Gastrocnemius medialis (tissue), 4 donors: ENCODE data around the gene ROPN1L.

ENCODE experiments used
- CTCF ChIP-seq, 5 experiments: fragments of 450-650 bp in 3 of 5; fragments of 200-600 bp in 2 of 5; sonication (generic) in 2 of 5; IDR thresholded peaks in 4 of 5; conservative IDR thresholded peaks in 1 of 5; 1 replicate in 4 of 5; 2 replicates in 1 of 5; pipeline ENCODE4 v1.5.1; 2016 to 2019; ENCODE audit warnings: antibody characterized with exemption in 5 of 5, mild to moderate bottlenecking in 3 of 5, moderate library complexity in 3 of 5
- POLR2A ChIP-seq, 2 donors: fragments of 450-650 bp; IDR thresholded peaks; one replicate each; pipeline ENCODE4 v1.6.1; 2017; ENCODE audit warnings: antibody characterized with exemption in 2 of 2, mild to moderate bottlenecking in 2 of 2, moderate library complexity in 2 of 2

- no peak for TF ChIP-seq CTCF (IDR thresholded peaks at IDR 0.05 in 4 of 5, conservative IDR thresholded peaks at IDR 0.05 in 1 of 5)
- no peak for TF ChIP-seq POLR2A (IDR thresholded peaks at IDR 0.05)
These were observed 18.7 kb downstream of the ROPN1L start for GRCh38 chr5:10460252-10460906.
